HG03442 (cell line): Measurements from ENCODE around the gene ROBO2.

Source experiments
- ATAC-seq: cut with Tn5 transposase; IDR thresholded peaks from one replicate; pipeline ENCODE4 v1.9.1; 2021; ENCODE audit warnings: mild to moderate bottlenecking, moderate library complexity; ENCODE audit not compliant: unreplicated experiment

The ROBO2 gene

DNA sequence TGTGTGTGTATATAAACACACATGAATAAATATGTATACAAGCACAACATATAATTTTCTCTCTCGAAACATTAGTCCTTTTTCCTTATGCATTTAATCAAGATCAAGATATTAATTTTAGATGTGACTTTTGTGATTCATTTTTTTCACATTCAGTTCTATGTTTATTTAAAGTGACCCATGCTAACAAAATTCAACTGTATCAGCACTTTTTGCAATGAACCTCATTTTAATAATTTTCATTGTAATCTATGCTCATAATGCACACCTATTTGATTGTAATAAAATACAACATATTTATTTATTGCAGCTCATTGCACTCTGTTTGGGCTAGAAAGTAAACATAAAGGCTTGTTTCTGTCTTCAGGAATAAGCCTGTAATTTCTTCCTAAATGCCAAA, 586.3 kb downstream of the ROBO2 start:
- ATAC-seq = no peak

DNA sequence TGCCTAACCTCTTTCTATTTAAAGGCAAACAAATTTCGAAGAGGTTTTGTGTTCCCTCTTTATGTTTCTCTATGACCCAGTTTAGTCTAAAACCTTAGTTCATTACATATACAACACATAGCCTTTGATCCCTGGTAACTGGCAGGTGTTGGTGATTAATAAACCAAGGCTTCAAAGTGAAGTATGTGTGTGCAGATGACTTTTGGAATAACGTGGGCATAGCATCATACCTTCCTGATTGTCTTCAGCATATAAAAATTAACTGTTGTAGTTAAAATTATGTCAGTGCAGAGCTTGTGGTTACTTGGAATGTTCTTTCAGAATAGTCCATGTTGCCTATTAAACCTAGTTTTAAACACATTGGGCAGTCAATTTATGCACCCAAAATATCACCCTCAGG, 608.3 kb downstream of the ROBO2 start:
- no peak for ATAC-seq

DNA sequence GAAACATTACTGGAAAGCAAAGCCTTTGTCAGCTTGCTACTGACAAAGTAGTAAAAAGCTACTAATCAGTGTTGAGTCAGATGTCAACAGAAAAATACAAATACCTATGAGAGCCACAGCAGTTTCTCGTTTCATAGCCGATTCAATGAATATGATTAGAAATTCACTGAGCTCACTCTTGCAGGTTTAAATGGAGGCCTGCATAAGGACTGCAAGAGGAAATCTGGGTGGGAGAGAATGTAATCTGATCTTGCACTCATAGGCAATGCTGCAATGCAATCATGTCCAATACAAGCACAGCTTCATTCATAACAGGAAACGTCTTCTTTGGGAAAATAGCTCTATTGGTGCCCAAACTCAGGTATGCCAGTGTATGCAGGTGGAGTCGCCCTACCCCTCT, 608.8 kb downstream of the ROBO2 start:
- ATAC-seq = no peak

DNA sequence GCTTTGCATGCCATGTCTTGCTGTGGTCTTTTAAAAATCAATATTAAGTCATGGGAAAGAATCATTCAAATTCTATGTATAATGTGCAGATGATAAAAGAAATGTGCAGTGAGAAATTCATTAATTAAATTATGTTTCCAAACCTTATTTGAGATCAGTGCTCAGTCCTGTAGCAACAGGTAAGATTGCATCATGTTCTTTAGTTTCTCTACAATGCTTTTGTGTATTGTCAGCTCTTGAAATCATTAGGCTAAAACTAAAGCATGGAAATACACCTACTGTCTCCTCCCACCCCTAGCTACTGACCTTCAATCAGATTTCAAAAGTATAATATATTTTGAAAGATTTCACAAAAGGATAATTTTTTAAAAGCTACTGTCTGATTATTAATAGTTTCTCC, 612.7 kb downstream of the ROBO2 start:
- no peak for ATAC-seq

DNA sequence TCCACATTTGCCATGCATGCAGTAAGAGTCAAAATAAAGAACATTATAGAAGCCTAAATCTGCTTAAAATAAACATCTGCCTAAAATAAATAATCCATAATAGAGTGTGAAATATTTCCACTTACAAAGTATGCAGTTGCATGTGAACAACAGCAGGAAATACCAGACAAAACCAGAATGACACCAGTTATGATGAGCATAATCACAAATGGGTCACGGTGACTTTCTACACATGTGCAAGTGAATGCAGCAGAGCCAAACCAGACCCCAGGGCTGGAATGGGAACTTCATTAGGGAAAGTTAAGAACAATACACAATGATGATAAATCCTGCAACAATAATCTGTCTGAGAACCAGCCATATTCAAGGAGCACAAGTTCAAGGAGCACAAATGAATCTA, 615.5 kb downstream of the ROBO2 start:
- no peak for ATAC-seq

DNA sequence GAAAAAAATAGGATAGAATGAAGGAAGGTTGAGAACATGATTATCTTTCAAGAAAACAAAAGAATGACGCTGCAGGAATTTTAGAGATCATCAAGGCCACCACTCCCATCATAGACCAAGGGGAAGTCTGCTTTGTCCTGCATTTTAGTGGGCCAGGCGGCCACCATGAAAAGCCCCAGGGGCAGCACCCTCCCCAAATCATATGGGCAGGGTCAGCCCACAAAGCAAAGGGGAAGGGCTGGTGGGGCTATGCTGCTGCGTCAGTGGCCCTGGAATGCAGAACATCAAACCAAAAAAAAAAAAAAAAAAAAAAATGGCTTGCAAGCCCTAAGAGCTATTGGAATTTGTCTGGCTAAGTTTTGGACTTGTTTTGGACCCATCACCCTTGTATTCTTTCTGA, 620.8 kb downstream of the ROBO2 start:
- ATAC-seq = no peak

DNA sequence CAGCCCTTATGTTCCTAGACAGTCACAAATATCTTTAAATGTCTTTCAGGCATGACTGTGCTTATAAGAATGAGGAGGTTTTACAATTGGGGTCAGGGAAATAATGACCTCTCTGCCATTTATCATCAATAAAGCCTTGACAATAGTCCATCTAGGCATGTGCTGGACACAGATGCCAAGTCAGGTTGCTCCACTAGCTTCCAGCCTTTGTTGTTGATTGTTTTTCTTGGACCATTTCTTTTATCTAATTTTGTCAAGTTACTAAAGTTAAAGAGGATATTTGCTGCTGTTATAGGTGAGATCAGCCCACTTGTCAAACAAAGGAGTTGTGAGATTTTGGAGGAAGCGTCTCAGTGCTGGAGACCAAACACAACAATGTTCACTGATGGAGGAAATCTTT, 628.0 kb downstream of the ROBO2 start:
- ATAC-seq = no peak

DNA sequence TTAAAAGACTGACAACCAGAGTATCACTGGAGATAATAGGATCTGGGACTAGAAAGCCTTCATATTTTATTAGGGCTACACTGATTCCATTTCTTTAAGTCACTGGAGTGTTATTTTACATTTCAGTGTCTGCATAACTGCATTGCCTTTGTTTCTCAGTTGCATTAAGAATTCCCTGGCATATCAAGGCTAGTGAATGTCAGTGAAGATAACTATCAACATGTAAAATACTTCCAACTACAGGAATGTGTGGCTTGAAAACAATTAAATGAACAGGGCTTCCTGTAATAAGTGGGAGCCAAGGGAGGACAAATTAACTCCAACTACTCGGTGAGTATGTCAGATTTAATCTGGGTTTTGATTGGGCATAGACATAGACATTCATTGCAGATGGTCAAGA, 628.5 kb downstream of the ROBO2 start:
- no peak for ATAC-seq

DNA sequence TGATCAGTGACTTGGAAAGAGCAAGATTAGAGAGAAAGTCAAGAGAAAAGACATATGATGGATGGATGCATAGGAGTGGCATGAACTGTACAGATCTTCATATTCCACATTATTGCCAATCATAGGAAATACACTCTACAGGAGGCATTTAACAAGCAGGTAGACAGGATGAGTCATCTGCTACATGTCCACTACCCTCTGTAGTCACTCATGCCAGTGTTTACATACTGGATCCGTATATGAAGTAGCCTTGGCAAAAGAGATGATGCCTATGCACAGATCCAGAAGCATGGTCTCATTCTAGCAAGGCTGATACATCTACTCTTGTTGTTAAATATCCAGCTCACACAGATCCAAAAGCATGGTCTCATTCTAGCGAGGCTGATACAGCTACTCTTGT, 632.1 kb downstream of the ROBO2 start:
- ATAC-seq = no peak

DNA sequence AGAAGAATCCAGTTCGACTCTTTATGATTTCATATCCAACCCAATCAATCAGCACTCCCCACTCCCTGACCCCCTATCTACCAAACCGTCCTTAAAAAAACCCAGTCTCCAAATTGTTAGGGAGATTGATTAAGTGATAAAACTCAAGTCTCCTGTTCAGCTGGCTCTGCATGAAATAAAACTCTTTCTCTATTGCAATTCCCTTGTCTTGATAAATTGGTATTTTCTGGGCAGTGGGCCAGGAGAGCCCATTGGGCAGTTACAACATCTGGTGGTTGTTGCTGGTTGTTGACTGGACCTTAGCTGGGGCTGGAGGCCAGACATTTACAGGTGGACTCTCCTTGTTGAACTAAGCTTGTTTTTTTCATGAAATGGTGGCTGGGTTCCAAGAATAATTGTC, 642.3 kb downstream of the ROBO2 start:
- ATAC-seq = no peak

DNA sequence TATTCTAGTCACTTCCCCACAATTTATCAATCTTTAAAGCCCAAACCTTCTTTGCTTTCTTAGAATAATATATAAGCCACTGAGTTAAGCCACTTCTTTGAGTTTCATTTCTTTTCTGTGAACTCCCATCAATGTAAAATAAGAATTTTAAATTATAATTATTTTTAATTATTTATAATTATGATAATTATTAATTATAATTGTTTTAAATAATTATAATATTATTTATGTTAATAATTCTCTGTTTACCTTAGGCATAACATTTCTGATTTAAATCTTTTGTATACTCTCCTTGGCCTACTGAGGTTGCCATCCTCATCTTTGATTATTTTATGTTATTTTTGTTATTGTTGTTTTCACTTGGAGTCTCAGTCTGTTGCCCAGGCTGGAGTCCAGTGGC, 644.2 kb downstream of the ROBO2 start:
- no peak for ATAC-seq

DNA sequence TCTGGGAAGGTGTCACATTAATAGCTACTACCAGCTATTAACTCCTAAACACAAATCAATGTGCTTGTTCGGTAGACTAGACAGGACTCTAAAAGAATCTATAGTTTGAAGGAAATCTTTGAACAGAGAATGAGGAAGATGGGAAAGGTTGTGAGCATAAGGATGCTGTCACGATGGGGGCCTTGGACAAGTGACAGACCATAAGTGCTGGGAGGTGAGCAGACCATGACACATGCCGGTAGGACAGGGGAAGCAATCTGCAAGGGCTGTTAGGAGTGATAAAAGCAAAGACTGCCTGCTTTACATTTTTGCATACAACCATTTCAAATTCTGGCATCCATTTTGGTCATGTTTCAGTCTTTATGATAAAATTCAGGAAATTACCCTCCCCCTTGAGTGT, 645.8 kb downstream of the ROBO2 start:
- no peak for ATAC-seq

DNA sequence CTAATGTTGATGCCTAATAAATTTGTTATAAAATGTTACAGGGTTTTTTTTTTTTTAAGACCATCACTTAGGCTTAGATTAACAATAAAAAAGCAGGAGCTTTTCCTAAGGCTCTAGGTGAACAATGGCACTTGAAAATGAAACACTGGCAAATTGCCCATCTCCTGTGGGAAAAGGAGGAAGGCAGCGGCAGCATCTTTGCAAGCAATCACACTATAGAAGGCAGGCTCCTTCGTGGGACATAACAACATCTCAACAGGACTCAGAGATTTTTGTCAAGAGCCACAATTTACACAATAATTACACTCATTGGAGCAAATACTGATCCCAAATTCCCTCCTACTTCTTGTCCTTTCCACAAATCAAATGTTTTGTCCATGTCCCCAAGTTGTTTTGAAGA, 646.7 kb downstream of the ROBO2 start:
- ATAC-seq = no peak

DNA sequence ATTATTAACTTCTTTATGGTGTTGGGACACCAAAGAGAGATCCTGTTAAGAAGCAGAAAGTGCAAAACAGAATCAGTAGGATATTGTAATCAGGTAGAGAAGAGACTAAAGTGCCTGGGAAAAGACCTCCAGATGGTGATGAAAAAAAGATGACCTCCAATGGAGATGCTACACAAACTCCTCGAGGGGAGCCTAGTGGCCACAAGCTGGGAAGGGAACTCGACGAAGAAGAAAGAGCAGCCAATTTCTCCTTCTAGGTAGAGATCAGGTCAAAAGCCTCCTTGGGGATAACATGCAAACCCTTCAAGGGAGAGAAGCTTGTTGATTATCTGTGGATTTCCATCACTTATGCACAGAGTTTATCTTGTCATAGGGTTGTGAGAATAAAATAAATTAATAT, 647.6 kb downstream of the ROBO2 start:
- ATAC-seq = no peak

DNA sequence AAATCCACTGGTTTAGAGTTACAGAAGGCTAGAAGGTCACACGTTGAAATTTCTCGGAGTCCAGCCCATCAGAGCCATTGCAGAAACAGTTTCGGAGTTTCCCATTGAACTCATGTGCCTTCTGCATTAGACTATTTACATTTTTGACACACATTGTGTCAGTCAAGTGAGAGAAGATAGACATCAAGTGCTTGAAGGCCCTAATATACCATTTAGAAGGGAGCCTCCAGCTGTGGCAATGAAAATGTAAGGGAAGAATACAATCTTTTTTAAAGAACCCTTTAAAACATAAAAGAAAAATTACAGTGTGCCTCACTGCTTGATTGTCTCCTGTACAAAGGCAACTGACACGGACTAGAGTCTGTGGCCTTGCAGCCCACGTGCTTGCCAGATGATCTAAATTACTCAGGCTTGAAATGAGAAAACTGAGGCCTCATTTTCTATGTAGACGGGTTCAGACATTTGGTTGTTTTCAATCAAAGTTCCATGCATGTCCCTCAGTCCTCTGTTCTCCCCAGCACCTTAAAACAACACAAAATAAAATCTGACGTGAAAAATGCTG, 650.5 kb downstream of the ROBO2 start:
- ATAC-seq = no peak

DNA sequence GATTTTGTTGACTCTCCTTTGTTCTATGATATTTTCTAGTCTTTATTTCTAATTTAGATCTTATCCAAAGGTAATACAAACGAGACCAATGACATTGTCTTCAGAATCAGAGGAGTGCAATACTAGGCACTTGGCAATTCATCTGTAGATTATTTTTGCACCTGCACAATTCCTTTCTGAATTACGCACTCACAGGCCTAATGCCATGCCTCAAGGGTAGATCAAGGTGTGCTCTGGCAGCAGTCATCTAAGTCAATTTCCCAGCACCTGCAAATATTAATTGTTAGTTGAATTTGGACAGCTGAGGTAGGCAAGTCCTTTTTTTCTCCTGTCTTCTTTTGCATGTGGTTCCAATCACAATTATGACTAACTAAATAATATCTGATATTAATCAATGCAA, 653.2 kb downstream of the ROBO2 start:
- ATAC-seq = no peak

DNA sequence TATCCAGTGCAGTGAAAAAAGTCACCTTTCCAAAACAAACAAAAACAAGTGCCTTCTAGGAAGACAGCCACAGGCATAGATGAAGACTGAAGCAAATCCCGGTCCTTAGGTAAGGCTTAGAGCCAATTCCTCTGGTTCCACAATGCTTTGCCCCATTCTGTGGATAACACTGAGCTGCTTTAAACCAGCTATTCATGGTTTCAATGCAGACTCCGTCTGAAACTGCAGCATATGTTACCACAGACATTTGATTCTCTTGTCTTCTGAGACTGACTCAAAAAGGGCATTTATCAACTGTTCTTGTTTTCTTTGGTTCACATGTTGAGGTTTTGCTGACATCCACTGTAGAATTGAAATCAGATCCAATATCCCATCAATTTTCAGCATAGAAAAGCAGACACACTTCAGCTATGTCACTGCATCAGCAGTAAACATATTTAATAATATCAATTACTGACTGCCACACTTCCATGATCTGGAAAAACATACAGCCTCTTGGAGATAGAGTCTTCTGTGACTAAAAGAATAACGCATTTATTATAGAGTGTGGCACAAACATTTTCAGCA, 659.3 kb downstream of the ROBO2 start:
- ATAC-seq = no peak
